NB4 (cell line): ENCODE measurements around the gene DNAAF5.
A peak's percentile ranks its signal among the peaks of the same experiment; 100 is the strongest.

Experiments used
- DNase-seq: peaks from one replicate; pipeline ENCODE4 v3.0.0; 2010; ENCODE audit warnings: low read depth
- H3K4me3 ChIP-seq: one replicate; pipeline ENCODE4 v1.5.1; 2011; ENCODE audit warnings: mild to moderate bottlenecking, low read depth, low read length, moderate library complexity
- CTCF ChIP-seq: IDR thresholded peaks from one replicate; pipeline ENCODE4 v1.5.1; 2012; ENCODE audit warnings: low read depth, low read length
- MAX ChIP-seq: IDR thresholded peaks from 2 replicates; pipeline ENCODE4 v1.6.1; 2011; ENCODE audit warnings: low read depth, low read length
- MYC ChIP-seq: IDR thresholded peaks from 2 replicates; pipeline ENCODE4 v1.6.1; 2011; ENCODE audit warnings: low read depth, low read length
- POLR2A ChIP-seq: IDR thresholded peaks from 2 replicates; pipeline ENCODE4 v1.6.1; 2011; ENCODE audit warnings: mild to moderate bottlenecking; ENCODE audit not compliant: insufficient read length; ENCODE audit errors: extremely low read depth

The DNAAF5 gene

GRCh38 chr7:816300-816750 lies 89.8 kb downstream of the DNAAF5 start:
- no peak overlapping the region for H3K4me3 ChIP-seq
- 0 out of 2 replicates have a peak, but pooled peaks have one; percentile 27 for TF ChIP-seq MYC
- TF ChIP-seq CTCF, result no peak
- TF ChIP-seq MAX, result no peak
- TF ChIP-seq POLR2A, result peak; percentile 49
- peak; percentile 97 for DNase-seq

GRCh38 chr7:816751-817671 lies 90.5 kb downstream of the DNAAF5 start:
- peak overlapping the region; percentile 60 for H3K4me3 ChIP-seq
- no peak for TF ChIP-seq MYC
- no peak for TF ChIP-seq POLR2A
- no peak for TF ChIP-seq MAX
- no peak for TF ChIP-seq CTCF
- DNase-seq, result peak; percentile 48

- no peak for TF ChIP-seq POLR2A
- TF ChIP-seq MYC, result no peak
- no peak for TF ChIP-seq MAX
- TF ChIP-seq CTCF, result no peak
- no peak overlapping the region for H3K4me3 ChIP-seq
- DNase-seq, result peak; percentile 38
These were observed 91.7 kb downstream of the DNAAF5 start for GRCh38 chr7:818031-818699.

- no peak for DNase-seq
- no peak overlapping the region for H3K4me3 ChIP-seq
- TF ChIP-seq MYC, result no peak
- no peak for TF ChIP-seq MAX
- TF ChIP-seq CTCF, result no peak
- TF ChIP-seq POLR2A, result no peak
These were observed 93.8 kb downstream of the DNAAF5 start for GRCh38 chr7:820341-820740.

- TF ChIP-seq POLR2A (no peak), CTCF (no peak), MYC (no peak), MAX (no peak)
- H3K4me3 ChIP-seq, result no peak overlapping the region
- no peak for DNase-seq
These were observed 95.2 kb downstream of the DNAAF5 start for GRCh38 chr7:821688-822087.
